SU-DHL-6 (cell line): ENCODE results near the gene SLC9A3.

Experiments
- CTCF ChIP-seq: fragments of 200-600 bp; sonication (generic); IDR thresholded peaks from one replicate; pipeline ENCODE4 v1.5.1; 2017; ENCODE audit warnings: antibody characterized with exemption, mild to moderate bottlenecking, low read length, moderate library complexity; ENCODE audit not compliant: insufficient read depth, poor library complexity, severe bottlenecking
- EZH2phosphoT487 ChIP-seq: fragments of 200-600 bp; sonication (generic), shearing (Covaris generic); conservative IDR thresholded peaks from 2 replicates; pipeline ENCODE4 v1.6.1; 2018; ENCODE audit warnings: mild to moderate bottlenecking, antibody characterized with exemption, low read length, moderate library complexity, mixed read lengths

DNA sequence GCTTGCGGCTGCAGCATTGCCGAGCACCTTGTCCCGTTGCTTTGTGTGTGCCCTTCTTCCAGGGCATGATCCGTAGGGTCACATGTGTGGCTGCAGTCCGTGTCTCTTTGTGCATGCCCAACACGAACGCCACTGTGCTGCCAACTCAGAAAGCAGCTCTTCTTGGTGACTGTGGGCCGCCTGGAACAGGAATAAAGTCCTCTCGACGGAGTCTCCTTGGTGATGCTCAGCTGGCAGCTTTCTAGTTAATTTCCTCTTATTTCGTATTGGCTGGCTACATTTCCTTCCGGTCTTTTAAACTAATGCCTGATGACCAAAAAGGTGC lies 75.5 kb downstream of the SLC9A3 start:
- TF ChIP-seq CTCF (no peak), EZH2phosphoT487 (no peak)
